H1 (cell line): ENCODE data around the gene ZC3H6. TPM values are rescaled to one million over a fixed set of nuclear protein-coding genes. Genes with fewer than 3 reads are reported as not detected.

Experiments used
- ASH2L ChIP-seq: fragments of 200-600, 300-600 bp; sonication (generic); IDR thresholded peaks from one replicate; pipeline ENCODE4 v1.7.1; 2017; ENCODE audit warnings: low read length
- CBX5 ChIP-seq: fragments of 300-800, 300-1000 bp; sonication (generic); IDR thresholded peaks from 2 replicates; pipeline ENCODE4 v1.7.1; 2016; ENCODE audit warnings: antibody characterized with exemption, low read length, low read depth
- HDAC6 ChIP-seq: IDR thresholded peaks from one replicate; pipeline ENCODE4 v1.7.1; 2012; ENCODE audit warnings: low read depth, mild to moderate bottlenecking, inconsistent platforms, low read length, moderate library complexity
- KDM1A ChIP-seq: fragments of 200-600, 300-600 bp; sonication (generic); IDR thresholded peaks from 2 replicates; pipeline ENCODE4 v1.7.1; 2016; ENCODE audit warnings: mild to moderate bottlenecking, low read length, borderline replicate concordance
- POLR2A ChIP-seq, 2 experiments: IDR thresholded peaks; 1 replicate in 1 of 2; 2 replicates in 1 of 2; pipeline ENCODE4 v1.6.1; 2011; ENCODE audit warnings: low read depth in 2 of 2, low read length in 2 of 2, mild to moderate bottlenecking in 2 of 2; ENCODE audit errors: control extremely low read depth in 1 of 2
- SRF ChIP-seq: IDR thresholded peaks from 2 replicates; pipeline ENCODE4 v1.6.1; 2011; ENCODE audit warnings: mild to moderate bottlenecking, low read depth, low read length, moderate library complexity
- polyA plus RNA-seq, 7 experiments: library from polyadenylated mRNA; depleted of rRNA in 3 of 7; stranded (reverse) in 5 of 7; unstranded in 2 of 7; fragments of >200 nt in 5 of 7; fragments of 200-250 nt in 2 of 7; gene quantifications; 1 replicate in 5 of 7; 2 replicates in 1 of 7; 4 replicates in 1 of 7; pipeline versions ENCODE4 v1.2.1 to v1.2.3, GENCODE V29; 2011 to 2013; ENCODE audit warnings: missing spikeins in 2 of 7, mixed read lengths in 2 of 7
- total RNA-seq: library from RNA; stranded (reverse); fragmentation: NEBNext Ultra II Directional; extraction: Animal tissue kit (Norgen Biotek cat#: 25700); gene quantifications from 2 replicates; pipeline ENCODE4 v1.2.1, GENCODE V29; 2021
- TF ChIP-seq, protein P1 (sequence below), 3 experiments: IDR thresholded peaks; 1 replicate in 2 of 3; 2 replicates in 1 of 3; pipeline versions ENCODE4 v1.5.1 to v1.6.1; 2011; ENCODE audit warnings: low read length in 3 of 3, mild to moderate bottlenecking in 3 of 3, inconsistent platforms in 2 of 3, low read depth in 1 of 3, moderate library complexity in 1 of 3; ENCODE audit not compliant: insufficient read depth in 1 of 3; ENCODE audit errors: control extremely low read depth in 1 of 3

Gene ZC3H6
- total and polyA plus RNA-seq, 2 of the 8 experiments (the other 6 are each of a cell fraction or from before 2014, with no cell fraction given): 1.4 to 6.9 TPM

DNA sequence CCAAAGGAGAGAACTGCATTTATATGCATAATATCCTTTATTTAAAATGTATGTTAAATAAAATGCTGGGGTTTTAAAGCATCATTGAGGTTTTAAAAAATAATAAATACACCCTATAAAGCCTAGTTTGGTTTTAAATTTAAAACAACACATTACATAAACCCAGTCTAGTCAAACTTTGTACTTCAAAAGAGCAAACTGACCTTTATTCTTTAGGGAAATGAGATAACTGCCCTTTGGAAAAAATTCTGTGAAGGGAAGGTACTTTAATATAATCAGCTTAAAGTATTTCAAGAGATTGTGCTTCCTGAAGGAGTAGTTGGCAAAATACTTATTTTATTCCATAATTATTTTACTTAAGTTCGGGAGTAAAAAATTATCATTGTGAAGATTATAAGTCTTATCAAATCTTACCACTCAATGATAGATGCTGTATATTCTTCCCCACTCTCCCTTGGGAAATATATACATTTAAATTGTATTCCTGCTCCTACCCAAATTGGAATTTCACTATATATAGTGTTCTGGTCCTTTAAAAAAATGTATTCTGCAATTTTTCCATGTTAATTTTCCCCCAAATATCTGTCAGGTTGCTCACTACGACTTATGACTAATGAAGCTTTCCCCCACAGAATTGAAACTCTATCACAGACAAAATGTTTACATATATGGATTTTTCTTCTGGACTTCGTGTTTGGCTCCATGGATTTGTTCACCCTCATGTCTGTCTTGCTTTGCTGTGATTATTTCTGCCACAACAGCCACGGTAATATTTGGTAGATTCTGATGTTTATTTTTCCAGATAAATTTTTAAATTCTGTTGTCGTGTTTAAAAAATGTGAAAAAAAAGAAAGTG, 42.1 kb downstream of the ZC3H6 start (continued):
- TF ChIP-seq HDAC6 (no peak), KDM1A (no peak), POLR2A (IDR thresholded peaks at IDR 0.05; ENCODE audit: control extremely low read depth in 1 of 2, low read depth in 2 of 2, low read length in 2 of 2) (no peak), CBX5 (no peak), ASH2L (no peak), SRF (no peak)
- TF ChIP-seq, protein P1, sequence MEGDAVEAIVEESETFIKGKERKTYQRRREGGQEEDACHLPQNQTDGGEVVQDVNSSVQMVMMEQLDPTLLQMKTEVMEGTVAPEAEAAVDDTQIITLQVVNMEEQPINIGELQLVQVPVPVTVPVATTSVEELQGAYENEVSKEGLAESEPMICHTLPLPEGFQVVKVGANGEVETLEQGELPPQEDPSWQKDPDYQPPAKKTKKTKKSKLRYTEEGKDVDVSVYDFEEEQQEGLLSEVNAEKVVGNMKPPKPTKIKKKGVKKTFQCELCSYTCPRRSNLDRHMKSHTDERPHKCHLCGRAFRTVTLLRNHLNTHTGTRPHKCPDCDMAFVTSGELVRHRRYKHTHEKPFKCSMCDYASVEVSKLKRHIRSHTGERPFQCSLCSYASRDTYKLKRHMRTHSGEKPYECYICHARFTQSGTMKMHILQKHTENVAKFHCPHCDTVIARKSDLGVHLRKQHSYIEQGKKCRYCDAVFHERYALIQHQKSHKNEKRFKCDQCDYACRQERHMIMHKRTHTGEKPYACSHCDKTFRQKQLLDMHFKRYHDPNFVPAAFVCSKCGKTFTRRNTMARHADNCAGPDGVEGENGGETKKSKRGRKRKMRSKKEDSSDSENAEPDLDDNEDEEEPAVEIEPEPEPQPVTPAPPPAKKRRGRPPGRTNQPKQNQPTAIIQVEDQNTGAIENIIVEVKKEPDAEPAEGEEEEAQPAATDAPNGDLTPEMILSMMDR (IDR thresholded peaks at IDR 0.05; ENCODE audit: control extremely low read depth in 1 of 3, insufficient read depth in 1 of 3, low read depth in 1 of 3, low read length in 3 of 3): no peak
- TF ChIP-seq, all 59 proteins: peak for 0
